K562 (cell line): ENCODE data around the gene TACR1. TPM values are rescaled to one million over a fixed set of nuclear protein-coding genes. Genes with fewer than 3 reads are reported as not detected.

ENCODE experiments used
- ATAC-seq: fragments of 200-7000 bp; cut with Tn5 transposase; 3 replicates; pipeline ENCODE4 v1.9.1; 2020; ENCODE audit warnings: moderate library complexity
- BruUV-seq: library from RNA; stranded (reverse); fragments of 400-500 nt; replicated peaks from 2 replicates; lab custom pipeline; 2021; lab: Mats Ljungman, UMichigan
- CTCF ChIA-PET: fragments of 300-600 bp; formaldehyde crosslinking; extraction: SDS; loops from one replicate; lab custom pipeline; 2021; ENCODE audit warnings: low intra/inter-chr PET ratio; lab: Yijun Ruan, JAX
- POLR2A ChIA-PET: fragments of 300-600, 350-650 bp; sonication (Branson Sonifier 250); formaldehyde crosslinking; extraction: SDS; loops from one replicate; lab custom pipeline; 2021; ENCODE audit warnings: antibody characterized with exemption, inconsistent platforms; lab: Yijun Ruan, JAX
- DNase-seq, 4 experiments: peaks; one replicate each; pipeline versions ENCODE4 v3.0.0 to v3.0.0-alpha.2; 2011 to 2018; ENCODE audit warnings: low spot score in 3 of 4, mixed read lengths in 3 of 4; ENCODE audit errors: extremely low read depth in 1 of 4
- FAIRE-seq: peaks from 2 replicates; lab custom pipeline; 2011; peaks lifted over from hg19 to GRCh38; lab: Jason Lieb, UNC
- H2AFZ ChIP-seq: 2 replicates; pipeline ENCODE4 v1.6.0; 2011; ENCODE audit warnings: low read depth, low read length, control low read depth, inconsistent platforms
- H3K27ac ChIP-seq: fragments of 200-600 bp; 3 replicates; pipeline ENCODE4 v1.8.0; 2011; ENCODE audit warnings: low read depth, mild to moderate bottlenecking, control low read depth, inconsistent platforms, low read length, moderate library complexity, mixed read lengths; ENCODE audit errors: extremely low read depth
- H3K27me3 ChIP-seq, 2 experiments: fragments of 300-600 bp in 1 of 2; 2 replicates in 1 of 2; 3 replicates in 1 of 2; pipeline versions ENCODE4 v1.6.0 to v1.8.0; 2011; ENCODE audit warnings: inconsistent platforms in 2 of 2, low read length in 2 of 2, mild to moderate bottlenecking in 1 of 2, mixed read lengths in 1 of 2, moderate library complexity in 1 of 2; ENCODE audit not compliant: control insufficient read depth in 2 of 2, insufficient read depth in 2 of 2
- H3K36me3 ChIP-seq: fragments of 300-600 bp; 3 replicates; pipeline ENCODE4 v1.8.0; 2011; ENCODE audit warnings: mild to moderate bottlenecking, low read length, inconsistent platforms; ENCODE audit not compliant: control insufficient read depth, insufficient read depth
- H3K4me1 ChIP-seq, 2 experiments: fragments of 200-600 bp in 1 of 2; replicated peaks in 1 of 2; 2 replicates in 1 of 2; 3 replicates in 1 of 2; pipeline versions ENCODE4 v1.5.1 to v1.8.0; 2011; ENCODE audit warnings: inconsistent platforms in 2 of 2, low read length in 2 of 2, mild to moderate bottlenecking in 1 of 2, mixed read lengths in 1 of 2, moderate library complexity in 1 of 2; ENCODE audit not compliant: control insufficient read depth in 2 of 2, insufficient read depth in 2 of 2
- H3K4me2 ChIP-seq: 2 replicates; pipeline ENCODE4 v1.6.1; 2011; ENCODE audit warnings: low read length, control low read depth, inconsistent platforms, mixed read lengths; ENCODE audit not compliant: insufficient read depth
- H3K4me3 ChIP-seq: fragments of 200-600 bp; sonication (generic), shearing (Covaris generic); 2 replicates; pipeline ENCODE4 v1.5.1; 2016; ENCODE audit warnings: control low read depth, inconsistent platforms
- H3K79me2 ChIP-seq: fragments of 200-600 bp; 3 replicates; pipeline ENCODE4 v1.8.0; 2011; ENCODE audit warnings: low read length, inconsistent platforms; ENCODE audit not compliant: control insufficient read depth, insufficient read depth
- H3K9ac ChIP-seq, 2 experiments: 2 replicates each; pipeline versions ENCODE4 v1.6.0 to v1.6.1; 2011; ENCODE audit warnings: low read depth in 2 of 2, low read length in 2 of 2, control low read depth in 1 of 2, inconsistent platforms in 1 of 2, mild to moderate bottlenecking in 1 of 2, mixed read lengths in 1 of 2; ENCODE audit not compliant: insufficient read depth in 1 of 2
- H3K9me1 ChIP-seq: one replicate; pipeline ENCODE4 v1.6.0; 2011; ENCODE audit warnings: inconsistent platforms, mild to moderate bottlenecking, low read length, moderate library complexity; ENCODE audit not compliant: control insufficient read depth, insufficient read depth
- H3K9me3 ChIP-seq: replicated peaks from 2 replicates; pipeline ENCODE4 v1.5.1; 2011; ENCODE audit warnings: low read depth, low read length, inconsistent platforms; ENCODE audit not compliant: control insufficient read depth, insufficient read depth
- H4K20me1 ChIP-seq: replicated peaks from 2 replicates; pipeline ENCODE4 v1.6.1; 2011; ENCODE audit warnings: low read length, inconsistent platforms, mixed read lengths; ENCODE audit not compliant: control insufficient read depth, insufficient read depth
- BHLHE40 ChIP-seq: IDR thresholded peaks from 2 replicates; pipeline ENCODE4 v1.6.1; 2011; ENCODE audit warnings: low read length, improper control_type of control experiment
- BMI1 ChIP-seq: fragments of 150-350 bp; IDR thresholded peaks from 2 replicates; pipeline ENCODE4 v1.6.1; 2014; ENCODE audit warnings: low read length
- CHD1 ChIP-seq: fragments of 200-600 bp; sonication (generic); IDR thresholded peaks from one replicate; pipeline ENCODE4 v1.6.1; 2012; ENCODE audit warnings: mild to moderate bottlenecking, moderate library complexity, low read length, inconsistent platforms
- DNMT1 ChIP-seq: fragments of 450-650 bp; IDR thresholded peaks from 2 replicates; pipeline ENCODE4 v1.6.1; 2016; ENCODE audit warnings: antibody characterized with exemption, mild to moderate bottlenecking
- ETV6 ChIP-seq, 3 experiments: fragments of 150-350 bp in 1 of 3; sonication (generic) in 1 of 3; formaldehyde crosslinking in 1 of 3; IDR thresholded peaks; 2 replicates each; pipeline versions ENCODE4 v1.6.1 to v1.8.0; 2014 to 2022; ENCODE audit warnings: borderline replicate concordance in 2 of 3, low read depth in 2 of 3, antibody characterized with exemption in 1 of 3, low read length in 1 of 3, mild to moderate bottlenecking in 1 of 3, missing genetic modification reagents in 1 of 3
- MAFK ChIP-seq: IDR thresholded peaks from 2 replicates; pipeline ENCODE4 v1.6.1; 2011; ENCODE audit warnings: low read length, improper control_type of control experiment
- NFRKB ChIP-seq: fragments of 450-650 bp; IDR thresholded peaks from 2 replicates; pipeline ENCODE4 v1.6.1; 2016; ENCODE audit warnings: low read depth
- SUPT5H ChIP-seq: fragments of 450-650 bp; IDR thresholded peaks from 2 replicates; pipeline ENCODE4 v1.6.1; 2016
- WGBS: fragments of 100-300 bp; shearing (Covaris generic); methylation state at CpG from one replicate; pipeline ENCODE4 v1.1.6; 2016; ENCODE audit warnings: low coverage, mixed read lengths; ENCODE audit not compliant: insufficient coverage; ENCODE audit errors: missing lambda C conversion rate; 5-methylcytosine and 5-hydroxymethylcytosine counted together
- in situ Hi-C: fragments of 300-500 bp; cut with MboI; formaldehyde crosslinking; loops from 4 replicates; pipeline ENCODE4 v1.15.0; 2018; ENCODE audit warnings: inconsistent platforms, mixed read lengths
- intact Hi-C: fragments of 100-400 bp; cut with micrococcal nuclease; formaldehyde crosslinking; loops from 2 replicates; pipeline ENCODE4 v1.14.2; 2022
- polyA plus RNA-seq, 8 experiments: library from polyadenylated mRNA; depleted of rRNA in 4 of 8; stranded (reverse) in 5 of 8; unstranded in 3 of 8; fragments of >200 nt; fragmentation: Nextera tagmentation in 2 of 8; fragmentation: Illumina TruSeq in 1 of 8; extraction: Ambion mirVana in 2 of 8; extraction: Trizol in 1 of 8; gene quantifications; 2 replicates each; pipeline versions ENCODE4 v1.2.1 to v1.2.3, GENCODE V29; 2011 to 2014; ENCODE audit warnings: inconsistent platforms in 1 of 8, missing spikeins in 1 of 8
- total RNA-seq, 7 experiments: library from RNA; depleted of rRNA in 6 of 7; stranded (reverse); fragments of >200 nt in 6 of 7; fragmentation: Illumina TruSeq in 2 of 7; extraction: Trizol in 2 of 7; gene quantifications; 2 replicates each; pipeline versions ENCODE4 v1.2.1 to v1.2.3, GENCODE V29; 2011 to 2021; ENCODE audit warnings: low replicate concordance in 1 of 7
- TF ChIP-seq, protein P1 (sequence below): fragments of 450-650 bp; IDR thresholded peaks from 2 replicates; pipeline ENCODE4 v1.6.1; 2017; ENCODE audit warnings: antibody characterized with exemption, mild to moderate bottlenecking
- TF ChIP-seq, protein P2 (sequence below): IDR thresholded peaks from 2 replicates; pipeline ENCODE4 v1.6.1; 2011; ENCODE audit not compliant: insufficient read length; ENCODE audit errors: extremely low read depth
- TF ChIP-seq, protein P3 (sequence below): sonication (generic); formaldehyde crosslinking; IDR thresholded peaks from 2 replicates; pipeline ENCODE4 v1.8.1; 2023; ENCODE audit warnings: mild to moderate bottlenecking, missing genetic modification reagents, moderate library complexity
- TF ChIP-seq, protein P4 (sequence below), 2 experiments: IDR thresholded peaks in 1 of 2; conservative IDR thresholded peaks in 1 of 2; 2 replicates each; pipeline ENCODE4 v1.6.1; 2016; ENCODE audit warnings: low read depth in 2 of 2, mild to moderate bottlenecking in 1 of 2, missing compliant biosample characterization in 1 of 2, missing genetic modification characterization in 1 of 2, moderate library complexity in 1 of 2

TACR1 gene
- total and polyA plus RNA-seq, 9 of the 15 experiments (the other 6 are each of a cell fraction or from before 2014, with no cell fraction given), result not detected

DNA sequence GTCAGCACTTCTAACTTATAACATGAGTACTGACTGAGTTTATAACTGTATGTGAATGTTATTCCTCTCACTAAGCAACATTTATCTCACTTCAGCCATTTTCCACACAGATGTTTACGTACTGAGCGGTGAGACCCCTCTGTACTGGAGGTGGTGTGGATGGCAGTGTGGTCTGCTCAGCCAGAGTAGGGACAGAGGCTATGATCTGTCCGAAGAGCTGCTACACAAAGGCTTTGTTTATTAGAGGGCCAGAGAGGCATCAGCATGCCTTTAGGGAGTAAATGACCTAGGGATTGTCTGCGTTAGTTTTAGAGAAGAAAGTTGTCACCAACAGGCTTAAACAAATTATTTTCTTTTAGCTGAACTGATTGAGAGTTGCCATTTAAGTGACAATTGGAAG, 23.2 kb upstream of the TACR1 start (continued):
- TF ChIP-seq, protein P1, sequence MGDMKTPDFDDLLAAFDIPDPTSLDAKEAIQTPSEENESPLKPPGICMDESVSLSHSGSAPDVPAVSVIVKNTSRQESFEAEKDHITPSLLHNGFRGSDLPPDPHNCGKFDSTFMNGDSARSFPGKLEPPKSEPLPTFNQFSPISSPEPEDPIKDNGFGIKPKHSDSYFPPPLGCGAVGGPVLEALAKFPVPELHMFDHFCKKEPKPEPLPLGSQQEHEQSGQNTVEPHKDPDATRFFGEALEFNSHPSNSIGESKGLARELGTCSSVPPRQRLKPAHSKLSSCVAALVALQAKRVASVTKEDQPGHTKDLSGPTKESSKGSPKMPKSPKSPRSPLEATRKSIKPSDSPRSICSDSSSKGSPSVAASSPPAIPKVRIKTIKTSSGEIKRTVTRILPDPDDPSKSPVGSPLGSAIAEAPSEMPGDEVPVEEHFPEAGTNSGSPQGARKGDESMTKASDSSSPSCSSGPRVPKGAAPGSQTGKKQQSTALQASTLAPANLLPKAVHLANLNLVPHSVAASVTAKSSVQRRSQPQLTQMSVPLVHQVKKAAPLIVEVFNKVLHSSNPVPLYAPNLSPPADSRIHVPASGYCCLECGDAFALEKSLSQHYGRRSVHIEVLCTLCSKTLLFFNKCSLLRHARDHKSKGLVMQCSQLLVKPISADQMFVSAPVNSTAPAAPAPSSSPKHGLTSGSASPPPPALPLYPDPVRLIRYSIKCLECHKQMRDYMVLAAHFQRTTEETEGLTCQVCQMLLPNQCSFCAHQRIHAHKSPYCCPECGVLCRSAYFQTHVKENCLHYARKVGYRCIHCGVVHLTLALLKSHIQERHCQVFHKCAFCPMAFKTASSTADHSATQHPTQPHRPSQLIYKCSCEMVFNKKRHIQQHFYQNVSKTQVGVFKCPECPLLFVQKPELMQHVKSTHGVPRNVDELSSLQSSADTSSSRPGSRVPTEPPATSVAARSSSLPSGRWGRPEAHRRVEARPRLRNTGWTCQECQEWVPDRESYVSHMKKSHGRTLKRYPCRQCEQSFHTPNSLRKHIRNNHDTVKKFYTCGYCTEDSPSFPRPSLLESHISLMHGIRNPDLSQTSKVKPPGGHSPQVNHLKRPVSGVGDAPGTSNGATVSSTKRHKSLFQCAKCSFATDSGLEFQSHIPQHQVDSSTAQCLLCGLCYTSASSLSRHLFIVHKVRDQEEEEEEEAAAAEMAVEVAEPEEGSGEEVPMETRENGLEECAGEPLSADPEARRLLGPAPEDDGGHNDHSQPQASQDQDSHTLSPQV, result no peak
- no peak for TF ChIP-seq NFRKB

DNA sequence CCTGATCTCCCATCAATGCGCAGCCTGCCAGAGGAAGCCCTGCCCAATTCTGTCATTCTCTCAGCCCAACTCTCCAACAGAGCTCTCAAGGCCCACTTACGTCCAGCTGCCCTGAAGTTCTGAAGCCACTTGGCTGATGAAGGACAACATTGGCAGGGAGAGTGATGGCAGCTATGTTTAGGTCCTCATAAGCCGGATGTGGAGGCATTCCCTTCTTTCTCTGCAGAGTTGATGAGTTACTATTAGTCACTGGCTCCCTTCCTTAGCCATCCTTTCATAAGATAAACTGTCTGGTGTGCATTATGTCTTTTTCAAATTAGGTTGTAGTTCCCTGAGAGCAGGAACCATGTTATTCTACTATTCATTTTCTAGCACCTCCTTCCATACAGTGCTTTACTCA, 22.5 kb upstream of the TACR1 start:
- no peak for ATAC-seq
- Histone ChIP-seq H3K4me2 (no peak overlapping the region), H3K27me3 (no peaks in the 10 kb centered on the region; a peak in 1 of 5 replicates), H3K4me1 (no peaks in the 10 kb centered on the region), H3K4me3 (no peak overlapping the region), H4K20me1 (no peaks in the 10 kb centered on the region), H3K9me3 (no peaks in the 10 kb centered on the region), H3K9ac (no peak overlapping the region), H3K27ac (no peak overlapping the region), H3K79me2 (no peaks in the 10 kb centered on the region), H3K36me3 (no peaks in the 10 kb centered on the region), H3K9me1 (no peaks in the 10 kb centered on the region), H2AFZ (no peak overlapping the region)
- no TSS peak for BruUV-seq
- intact Hi-C loops, result no loop called here
- FAIRE-seq, result no peak
- DNase-seq, result no peak
- ChIA-PET POLR2A (interaction anchor here (0.7 kb wide), 1 partner anchor 11 kb away, joined by 3 read pairs; no protein-coding TSS in a partner anchor), CTCF (no interaction called here)
- 0% methylated on average over 3 of the region's 3 CpGs for WGBS
- in situ Hi-C loops, result no loop called here
- TF ChIP-seq SUPT5H (no peak), MAFK (no peak), BHLHE40 (no peak), ETV6 (IDR thresholded peaks at IDR 0.05; ENCODE audit: borderline replicate concordance in 1 of 2, low read depth in 2 of 2, low read length in 1 of 2) (no peak), ETV6 (CRISPR knock-in tag; IDR thresholded peaks at IDR 0.05; ENCODE audit: borderline replicate concordance) (no peak), CHD1 (no peak), DNMT1 (no peak), BMI1 (no peak)
- TF ChIP-seq, protein P2, sequence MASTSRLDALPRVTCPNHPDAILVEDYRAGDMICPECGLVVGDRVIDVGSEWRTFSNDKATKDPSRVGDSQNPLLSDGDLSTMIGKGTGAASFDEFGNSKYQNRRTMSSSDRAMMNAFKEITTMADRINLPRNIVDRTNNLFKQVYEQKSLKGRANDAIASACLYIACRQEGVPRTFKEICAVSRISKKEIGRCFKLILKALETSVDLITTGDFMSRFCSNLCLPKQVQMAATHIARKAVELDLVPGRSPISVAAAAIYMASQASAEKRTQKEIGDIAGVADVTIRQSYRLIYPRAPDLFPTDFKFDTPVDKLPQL, result no peak
- TF ChIP-seq, protein P3, sequence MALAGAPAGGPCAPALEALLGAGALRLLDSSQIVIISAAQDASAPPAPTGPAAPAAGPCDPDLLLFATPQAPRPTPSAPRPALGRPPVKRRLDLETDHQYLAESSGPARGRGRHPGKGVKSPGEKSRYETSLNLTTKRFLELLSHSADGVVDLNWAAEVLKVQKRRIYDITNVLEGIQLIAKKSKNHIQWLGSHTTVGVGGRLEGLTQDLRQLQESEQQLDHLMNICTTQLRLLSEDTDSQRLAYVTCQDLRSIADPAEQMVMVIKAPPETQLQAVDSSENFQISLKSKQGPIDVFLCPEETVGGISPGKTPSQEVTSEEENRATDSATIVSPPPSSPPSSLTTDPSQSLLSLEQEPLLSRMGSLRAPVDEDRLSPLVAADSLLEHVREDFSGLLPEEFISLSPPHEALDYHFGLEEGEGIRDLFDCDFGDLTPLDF (CRISPR knock-in tag), result no peak
- TF ChIP-seq, protein P4, sequence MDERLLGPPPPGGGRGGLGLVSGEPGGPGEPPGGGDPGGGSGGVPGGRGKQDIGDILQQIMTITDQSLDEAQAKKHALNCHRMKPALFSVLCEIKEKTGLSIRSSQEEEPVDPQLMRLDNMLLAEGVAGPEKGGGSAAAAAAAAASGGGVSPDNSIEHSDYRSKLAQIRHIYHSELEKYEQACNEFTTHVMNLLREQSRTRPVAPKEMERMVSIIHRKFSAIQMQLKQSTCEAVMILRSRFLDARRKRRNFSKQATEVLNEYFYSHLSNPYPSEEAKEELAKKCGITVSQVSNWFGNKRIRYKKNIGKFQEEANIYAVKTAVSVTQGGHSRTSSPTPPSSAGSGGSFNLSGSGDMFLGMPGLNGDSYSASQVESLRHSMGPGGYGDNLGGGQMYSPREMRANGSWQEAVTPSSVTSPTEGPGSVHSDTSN (CRISPR knock-in tag; IDR thresholded peaks at IDR 0.05; ENCODE audit: low read depth), result no peak
- TF ChIP-seq, protein P4 (tag; conservative IDR thresholded peaks at IDR 0.05; ENCODE audit: low read depth), result no peak
